Activated CD4-positive, CD25-positive, alpha-beta regulatory T cell treated with anti-CD3 and anti-CD28 coated beads, Interleukin-2, amount 50 U/mL, for 16 hours (primary cell): ENCODE measurements around the gene LMNTD1.
"Not testable (repeated sequence)": the region's sequence is repeated elsewhere in the genome, so short reads cannot be mapped to it uniquely, and the experiment has no call there.

ENCODE experiments used
- DNase-seq: peaks from one replicate; pipeline ENCODE4 v3.0.0-alpha.2; 2020; ENCODE audit warnings: low read depth, low spot score

The LMNTD1 gene

DNA sequence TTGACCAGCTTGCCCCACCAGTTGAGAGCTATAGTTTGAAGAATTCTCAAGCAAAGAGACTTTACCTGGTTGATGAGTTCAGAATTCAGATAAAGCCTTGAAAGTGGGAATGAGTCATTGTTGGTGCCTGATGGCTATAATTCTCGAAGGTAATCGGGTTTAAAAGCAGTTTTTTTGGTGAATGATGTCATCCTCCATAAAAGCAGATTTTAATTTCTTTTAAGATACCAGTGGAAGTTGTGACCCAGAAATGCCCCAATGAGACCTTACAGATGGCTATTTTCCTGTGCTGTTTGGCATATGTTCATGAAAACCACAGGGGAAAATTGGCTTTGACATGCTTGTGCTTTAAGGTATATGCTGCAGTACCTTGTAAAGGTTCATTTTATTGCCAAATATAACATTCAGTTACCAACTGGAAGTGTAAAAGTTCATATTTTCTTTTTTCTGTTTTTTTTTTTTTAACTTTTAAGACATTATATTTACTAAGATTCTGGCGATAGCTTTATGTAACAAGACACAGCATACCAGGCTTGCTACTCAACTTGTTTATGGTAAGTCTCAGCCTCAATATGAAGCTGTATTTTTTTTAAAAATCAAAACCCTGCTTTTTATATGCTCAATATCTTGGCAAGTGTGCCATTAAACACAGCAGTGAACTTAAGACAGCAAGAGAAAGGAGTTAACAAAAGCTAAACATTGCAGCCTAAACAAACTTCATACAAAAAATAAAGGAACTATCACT is 119.3 kb downstream of the LMNTD1 start:
- DNase-seq = no peak

DNA sequence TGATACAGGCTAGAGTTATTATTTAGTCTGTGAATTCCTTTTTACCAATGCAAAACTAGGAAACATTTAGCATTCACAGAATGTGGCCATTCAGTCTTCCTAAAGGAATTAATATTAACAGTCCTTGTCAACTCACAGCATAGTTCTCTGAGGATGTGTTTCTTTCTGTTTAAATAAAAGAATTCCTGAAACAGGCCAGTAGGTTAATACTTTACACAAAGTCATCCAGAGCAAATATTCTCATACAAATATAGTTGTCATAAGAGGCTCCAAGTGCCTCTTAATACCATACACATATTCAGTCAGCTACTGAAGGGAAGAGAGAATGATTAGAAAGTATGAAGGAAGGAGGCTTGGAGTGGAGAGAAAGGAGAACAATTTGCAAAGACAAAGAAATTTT is 120.1 kb downstream of the LMNTD1 start:
- DNase-seq = no peak

DNA sequence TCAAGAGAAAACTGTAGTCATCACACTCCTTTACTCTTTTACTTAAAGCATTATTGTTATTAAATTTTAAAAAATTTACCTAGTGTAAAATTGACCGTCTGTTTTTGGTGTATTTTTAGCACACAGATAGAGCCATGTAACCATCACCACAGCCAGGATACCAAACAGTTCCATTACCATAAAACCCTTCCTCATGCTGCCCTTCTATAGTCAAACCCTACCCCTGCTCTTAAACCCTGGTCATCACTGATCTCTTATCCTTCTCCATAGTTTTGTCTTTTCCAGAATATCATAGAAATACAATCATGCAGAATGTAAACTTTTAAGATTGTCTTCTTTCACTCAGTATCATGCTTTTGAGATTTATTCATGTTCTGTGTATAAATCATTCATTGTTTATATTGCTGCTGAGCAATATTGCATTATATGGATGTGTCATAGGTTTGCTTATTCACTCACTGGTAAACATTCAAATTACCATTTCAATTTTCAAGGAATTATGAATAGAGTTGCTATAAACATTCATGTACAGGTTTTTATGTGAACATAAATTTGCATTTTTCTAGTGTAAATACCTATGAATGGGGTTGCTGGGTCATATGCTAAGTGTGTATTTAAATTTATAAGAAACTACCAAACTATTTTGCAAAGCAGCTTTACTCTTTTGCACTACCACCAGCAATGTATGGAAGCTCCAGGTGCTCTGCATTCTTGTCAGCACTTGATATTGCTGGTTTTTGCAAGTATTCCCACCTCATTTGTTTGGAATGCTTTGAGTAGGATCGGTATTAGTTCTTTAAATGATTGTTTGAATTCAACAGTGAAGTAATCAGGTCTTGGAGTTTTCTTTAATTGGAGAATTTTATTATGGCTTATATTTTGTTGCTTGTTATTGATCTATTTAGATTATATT is 125.5 kb downstream of the LMNTD1 start:
- no peak for DNase-seq

DNA sequence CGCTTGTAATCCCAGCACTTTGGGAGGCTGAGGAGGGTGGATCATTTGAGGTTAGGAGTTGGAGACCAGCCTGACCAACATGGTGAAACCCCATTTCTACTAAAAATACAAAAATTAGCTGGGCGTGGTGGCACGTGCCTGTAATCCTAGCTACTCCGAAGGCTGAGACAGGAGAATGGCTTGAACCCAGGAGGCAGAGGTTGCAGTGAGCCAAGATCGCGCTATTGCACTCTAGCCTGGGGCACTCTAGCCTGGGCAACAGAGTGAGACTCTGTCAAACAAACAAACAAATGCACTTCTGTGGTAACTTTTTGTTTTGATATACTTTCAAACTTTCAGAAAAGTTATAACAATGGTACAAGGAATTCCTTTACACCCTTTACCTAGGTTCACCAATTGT is 126.3 kb downstream of the LMNTD1 start:
- not testable (repeated sequence) for DNase-seq
